HG02938 (cell line): ENCODE measurements around the gene CAVIN2.

Experiments used
- ATAC-seq: cut with Tn5 transposase; IDR thresholded peaks from one replicate; pipeline ENCODE4 v1.9.1; 2021; ENCODE audit warnings: mild to moderate bottlenecking, moderate library complexity; ENCODE audit not compliant: unreplicated experiment

The CAVIN2 gene

DNA sequence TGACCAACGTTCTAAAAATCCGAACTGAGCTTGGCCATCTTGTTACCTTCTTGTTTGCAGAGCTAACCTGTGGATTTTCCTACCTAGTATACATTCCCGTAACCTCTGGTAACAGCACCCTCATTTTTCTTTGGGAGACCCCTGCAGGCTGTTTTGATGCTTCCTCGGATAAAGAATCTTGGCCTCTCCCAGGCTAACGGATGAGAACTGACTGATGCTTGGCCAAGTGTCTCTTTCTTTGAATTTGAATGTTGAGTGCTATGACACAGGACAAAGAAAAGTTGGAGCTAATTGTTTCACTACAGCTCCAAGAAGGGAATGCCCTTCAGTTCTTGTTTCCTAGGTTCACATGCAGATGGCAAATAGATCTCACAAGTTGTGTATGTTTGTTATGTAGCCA lies 19.3 kb upstream of the CAVIN2 start:
- ATAC-seq = no peak

DNA sequence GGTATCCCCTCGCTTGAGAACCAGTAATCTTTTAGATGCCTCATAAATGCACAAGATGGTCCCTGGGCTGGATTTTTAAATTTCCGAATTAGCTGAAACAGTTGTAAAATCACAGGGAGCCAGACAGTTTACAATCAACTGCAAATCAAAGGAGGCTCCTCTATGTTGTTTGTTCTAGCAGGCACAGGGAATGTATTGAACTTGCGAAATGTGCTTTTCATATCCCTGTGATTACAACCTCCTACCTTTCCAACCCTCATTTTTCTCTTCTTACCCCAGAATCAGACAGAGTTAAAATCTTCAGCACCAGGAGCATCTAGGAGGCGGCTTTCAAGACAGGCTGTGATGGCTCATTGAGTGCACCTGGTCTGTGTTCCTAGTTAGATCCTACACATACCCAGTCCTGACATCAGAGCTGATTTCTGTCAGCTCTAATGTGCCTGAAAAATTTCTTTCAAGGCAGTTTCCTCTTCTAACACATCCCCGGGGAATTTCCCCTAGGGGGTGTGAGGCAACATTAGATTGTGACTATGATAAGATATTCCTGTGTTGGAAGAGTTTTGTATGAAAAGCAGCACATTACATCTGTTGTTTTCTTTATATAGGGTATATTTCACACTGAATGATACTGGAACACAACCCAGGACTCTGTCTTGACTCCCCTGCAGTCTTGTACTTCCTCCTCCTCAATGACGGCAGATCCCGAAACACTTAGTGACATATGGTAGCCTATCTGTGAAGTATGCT lies 17.9 kb upstream of the CAVIN2 start:
- ATAC-seq = no peak

DNA sequence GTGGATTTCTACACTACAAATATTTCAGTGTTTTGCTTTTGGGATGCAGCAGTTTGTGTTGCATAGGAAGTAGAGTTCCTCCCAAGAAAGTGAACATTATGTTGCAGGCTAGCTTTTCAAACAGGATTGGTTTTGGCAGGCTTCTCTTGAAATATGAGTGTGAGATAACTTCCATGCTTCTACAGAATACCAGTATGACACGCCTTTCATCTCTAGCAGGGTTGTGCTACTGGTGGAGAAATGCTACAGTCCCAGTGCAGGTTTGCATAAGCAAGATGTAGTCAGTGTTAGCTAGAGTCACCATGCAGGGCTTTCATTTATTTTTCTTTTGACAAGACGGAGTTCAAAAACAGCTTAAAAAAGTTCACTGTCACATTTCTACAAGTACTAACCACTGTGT lies 17.1 kb upstream of the CAVIN2 start:
- no peak for ATAC-seq

DNA sequence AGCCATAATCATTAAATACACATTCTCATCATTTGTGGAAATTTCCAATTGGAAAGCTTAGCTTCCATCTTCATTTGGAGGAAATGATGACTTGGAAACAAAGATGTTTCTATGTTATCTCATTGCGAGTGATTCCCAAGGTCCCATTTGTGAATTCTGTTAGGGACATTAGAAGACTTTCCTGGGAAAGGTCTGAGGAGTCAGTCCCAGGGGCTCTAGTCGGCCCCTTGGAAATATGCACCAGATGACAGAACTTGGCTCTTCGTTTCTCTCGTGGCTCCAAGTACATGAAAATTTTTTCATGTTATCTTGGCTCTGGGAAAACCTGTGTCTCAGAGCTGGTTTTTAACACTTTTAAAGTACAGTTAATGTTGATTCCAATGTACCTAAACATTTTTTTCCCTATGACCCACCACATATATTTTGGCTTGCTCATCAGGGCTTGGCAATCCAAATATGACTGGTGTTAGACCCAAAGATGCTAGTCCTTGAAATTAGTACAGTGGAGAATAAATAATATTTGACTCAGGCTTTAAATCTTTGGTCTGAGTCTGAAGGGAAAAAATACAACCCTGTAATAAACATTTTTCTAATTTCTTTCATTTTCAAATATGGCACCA lies 15.4 kb upstream of the CAVIN2 start:
- no peak for ATAC-seq

DNA sequence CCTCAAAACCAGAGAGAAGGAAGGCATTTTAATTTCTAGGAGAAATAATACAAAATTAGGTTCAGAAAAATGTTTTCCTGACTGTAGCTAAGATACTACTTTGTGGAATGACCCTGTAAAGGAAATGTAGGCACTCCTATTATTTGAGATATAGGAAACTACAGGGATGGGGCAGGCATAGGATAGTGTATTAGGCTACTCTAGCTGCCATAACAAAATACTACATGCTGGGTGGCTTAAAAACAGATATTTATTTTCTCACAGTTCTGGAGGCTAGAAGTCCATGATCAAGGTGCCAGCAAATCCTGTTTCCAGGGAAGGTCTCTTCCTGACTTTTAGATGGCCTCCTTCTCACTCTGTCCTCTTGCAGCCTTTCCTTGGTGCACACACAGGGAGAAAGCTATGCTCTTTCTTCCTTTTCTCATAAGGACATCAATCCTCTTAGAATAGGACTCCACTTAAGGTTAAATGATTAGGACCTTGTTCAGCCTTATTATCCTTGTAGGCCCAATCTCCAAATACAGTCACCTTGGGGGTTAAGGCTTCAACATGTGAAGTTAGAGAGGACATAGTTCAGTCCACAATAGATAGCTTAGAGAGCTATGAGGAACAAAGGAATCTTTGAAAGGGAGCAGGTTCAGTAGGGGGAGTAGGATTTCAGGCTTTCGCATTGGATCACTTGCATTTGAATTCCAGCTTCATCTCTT lies 14.0 kb upstream of the CAVIN2 start:
- no peak for ATAC-seq

DNA sequence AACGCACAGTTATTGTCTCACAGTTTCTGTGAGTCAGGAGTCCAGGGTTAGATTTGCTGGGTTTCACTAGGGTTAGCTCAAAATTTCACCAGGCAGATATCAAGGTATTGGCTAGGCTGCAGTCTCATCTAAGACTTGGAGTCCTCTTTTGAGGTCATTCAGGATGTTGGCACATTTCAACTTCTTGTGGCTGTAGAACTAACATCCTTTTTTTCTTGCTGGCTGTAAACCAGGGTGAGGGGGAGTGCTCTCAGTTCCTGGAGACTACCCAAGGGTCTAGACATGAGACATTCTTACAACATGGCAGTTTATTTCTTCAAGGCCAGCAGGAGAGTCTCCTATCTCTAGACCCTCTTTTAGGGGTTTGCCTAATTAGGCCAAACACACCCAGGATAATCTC lies 12.8 kb upstream of the CAVIN2 start:
- ATAC-seq = no peak

DNA sequence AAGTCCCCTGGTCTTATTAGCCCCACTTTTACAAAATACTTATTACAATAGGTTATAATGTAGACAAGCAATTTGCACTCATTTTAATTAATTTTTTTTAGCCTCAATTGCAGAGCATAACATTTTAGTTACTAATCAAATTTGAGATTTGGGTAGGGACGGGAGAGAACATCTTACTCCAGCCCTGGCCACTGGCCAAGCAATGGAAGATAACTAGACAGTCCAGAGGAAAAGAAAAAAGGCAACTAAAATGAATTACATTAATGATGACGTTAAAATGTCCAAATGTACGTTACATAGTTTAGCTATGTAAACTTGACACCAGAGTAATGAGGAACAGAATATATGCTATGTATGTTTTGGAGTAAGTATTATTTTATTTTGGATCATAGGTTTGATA lies 11.0 kb upstream of the CAVIN2 start:
- ATAC-seq = no peak

DNA sequence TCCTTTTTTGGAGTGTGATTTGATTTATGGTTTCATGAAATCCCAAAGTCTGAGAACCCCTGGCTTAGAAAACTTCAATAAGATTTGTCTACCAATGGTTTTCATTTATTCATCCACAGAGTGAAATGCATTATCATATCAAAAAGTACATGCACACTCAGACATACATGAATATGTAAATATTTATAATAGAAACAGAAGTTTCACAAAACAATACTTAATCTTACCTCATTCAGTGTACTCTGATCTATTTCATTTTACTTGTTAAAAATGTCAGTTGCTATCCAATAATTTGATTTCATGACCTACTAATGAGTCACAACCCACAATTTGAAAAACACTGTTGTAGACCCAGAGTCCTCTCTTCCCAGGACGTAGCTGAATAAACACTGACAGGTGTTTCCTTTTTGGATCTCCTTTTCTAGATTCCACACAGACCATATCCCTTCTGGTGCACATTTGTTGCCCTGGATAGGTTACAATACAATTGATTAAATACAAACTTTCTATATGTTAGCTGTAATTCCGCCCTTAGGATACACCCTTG lies 10.4 kb upstream of the CAVIN2 start:
- ATAC-seq = no peak

DNA sequence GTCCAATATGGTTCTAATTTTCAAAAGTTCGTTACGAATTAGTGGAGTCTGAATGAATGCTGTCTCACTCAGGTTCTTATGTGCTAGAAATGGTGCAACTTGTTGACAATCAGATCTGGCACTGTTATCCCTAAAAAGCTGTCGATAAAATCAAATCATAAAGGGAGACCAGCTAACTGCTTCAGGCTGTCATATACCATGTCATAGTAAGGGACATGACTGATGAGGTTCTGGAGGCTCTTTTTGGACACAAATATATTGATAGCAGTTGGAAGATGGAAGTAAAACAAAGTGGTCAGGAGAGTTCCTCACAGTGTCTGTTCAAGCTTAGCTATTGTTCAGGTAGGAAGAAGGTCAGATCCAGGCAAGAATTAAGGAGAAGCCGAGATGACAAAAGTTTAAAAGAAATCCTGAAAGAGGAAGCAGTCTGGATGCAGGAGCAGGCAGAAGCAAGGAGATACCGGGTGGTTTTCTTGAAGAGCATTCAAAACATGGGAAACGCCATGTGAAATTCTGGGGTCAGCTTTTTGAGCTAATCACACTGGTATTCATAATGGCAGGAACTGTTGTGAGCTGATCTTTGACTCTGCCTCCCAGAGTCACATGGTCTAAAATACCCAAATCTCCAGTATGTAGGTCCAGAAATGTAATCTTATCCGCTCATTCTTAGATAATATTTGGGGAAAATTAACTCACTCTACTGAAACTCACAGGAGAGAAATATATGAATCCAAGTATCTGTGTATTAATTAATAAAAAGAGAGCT lies 9.4 kb upstream of the CAVIN2 start:
- ATAC-seq = no peak

DNA sequence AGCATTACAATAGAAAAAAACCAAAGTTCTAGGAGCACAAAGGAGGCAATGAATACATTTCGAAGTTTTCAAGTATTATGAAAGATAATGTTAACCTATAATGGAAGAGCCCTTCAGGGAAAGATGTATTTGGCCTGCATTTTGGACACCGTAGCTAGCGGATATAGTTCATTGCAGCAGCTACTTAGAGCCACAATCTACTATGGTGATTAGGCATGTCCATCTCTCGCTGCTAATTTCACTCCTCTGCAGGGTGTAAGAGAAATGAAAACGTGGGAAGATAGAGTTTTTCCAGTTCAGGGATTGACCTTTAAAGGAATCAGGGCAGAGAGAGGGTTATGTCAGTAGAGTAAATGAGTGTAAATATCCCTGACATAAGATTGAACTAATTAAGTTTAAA lies 8.5 kb upstream of the CAVIN2 start:
- no peak for ATAC-seq

DNA sequence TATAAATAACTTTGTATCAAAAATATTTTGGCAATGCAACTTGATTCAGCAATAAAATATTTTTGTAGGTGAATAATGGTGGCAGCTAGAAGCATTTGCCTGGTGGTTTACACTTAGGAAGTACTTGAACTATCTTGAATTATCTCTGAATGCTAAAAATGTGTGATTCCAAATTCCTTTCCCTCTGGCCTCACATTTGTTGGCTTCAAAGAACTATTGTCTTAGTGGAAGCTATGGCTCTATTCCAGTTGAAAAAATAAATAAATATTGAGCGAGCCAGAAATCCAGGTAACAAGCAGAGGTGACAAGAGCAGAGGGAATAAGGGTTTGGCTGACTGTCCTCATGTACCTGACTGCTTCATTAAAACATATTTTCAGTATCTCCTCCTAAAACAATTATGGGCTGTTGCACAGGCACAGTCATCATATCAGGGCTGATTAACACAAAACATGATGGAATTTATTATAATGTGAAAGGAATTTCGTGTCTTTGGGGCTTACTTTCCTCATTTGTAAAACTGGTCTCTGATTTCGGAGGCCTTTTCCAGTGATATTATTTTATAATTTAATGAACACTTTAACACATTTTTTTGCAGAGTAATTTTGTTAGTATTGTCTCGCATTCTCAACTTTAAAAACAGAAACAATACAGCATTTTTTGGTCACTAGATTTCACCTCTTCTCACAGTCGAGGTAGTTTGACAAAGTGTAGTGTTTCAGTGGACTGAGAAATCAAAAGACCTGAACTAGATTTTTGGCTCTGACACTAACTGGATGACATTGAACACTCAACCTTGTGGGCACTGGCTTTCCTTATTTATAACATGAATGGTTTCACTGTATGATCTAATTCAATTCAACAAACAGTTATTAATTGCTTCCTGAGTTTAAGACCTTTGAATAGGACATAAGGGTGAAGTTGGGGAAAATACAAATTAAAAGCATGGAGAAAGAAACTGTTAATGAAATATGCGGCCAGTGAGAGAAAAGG lies 7.8 kb upstream of the CAVIN2 start:
- ATAC-seq = no peak

DNA sequence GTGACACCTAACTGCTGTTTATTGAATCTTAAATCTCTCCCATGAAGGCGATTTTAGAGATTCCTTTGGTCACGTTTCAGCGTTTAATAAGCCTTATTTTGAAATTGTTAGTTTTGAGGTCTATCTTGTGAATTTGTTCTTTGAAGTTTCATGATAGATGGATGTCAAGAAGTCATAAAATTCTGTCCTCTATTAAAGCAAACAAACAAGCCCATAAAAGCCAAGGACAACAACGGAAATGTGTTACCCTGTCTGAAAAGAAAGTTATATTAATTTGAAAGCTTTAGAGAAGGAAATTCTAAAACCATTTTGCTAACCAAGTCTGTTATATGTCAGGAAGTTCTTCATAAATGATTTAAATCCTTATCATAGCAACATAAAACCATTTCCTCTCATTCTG lies 7.0 kb upstream of the CAVIN2 start:
- no peak for ATAC-seq

DNA sequence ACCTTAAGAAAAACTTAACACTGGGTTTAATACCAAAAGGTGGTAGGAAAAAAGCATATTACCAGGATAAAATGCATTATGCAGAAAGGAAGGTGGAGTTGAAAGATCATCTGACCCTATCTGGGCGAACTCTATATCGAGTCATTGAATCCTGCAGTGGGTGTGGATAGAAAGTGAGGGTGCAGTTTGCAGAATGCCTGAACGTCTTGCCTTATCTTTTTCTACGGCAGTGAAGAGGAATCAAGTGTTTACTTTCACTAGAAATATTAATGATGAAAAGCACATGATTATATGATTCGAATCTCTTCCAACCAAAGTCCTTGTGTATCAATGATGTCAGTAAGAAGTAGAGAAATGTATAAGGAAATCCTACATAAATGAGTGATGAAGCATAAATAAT lies 4.3 kb upstream of the CAVIN2 start:
- ATAC-seq = no peak

DNA sequence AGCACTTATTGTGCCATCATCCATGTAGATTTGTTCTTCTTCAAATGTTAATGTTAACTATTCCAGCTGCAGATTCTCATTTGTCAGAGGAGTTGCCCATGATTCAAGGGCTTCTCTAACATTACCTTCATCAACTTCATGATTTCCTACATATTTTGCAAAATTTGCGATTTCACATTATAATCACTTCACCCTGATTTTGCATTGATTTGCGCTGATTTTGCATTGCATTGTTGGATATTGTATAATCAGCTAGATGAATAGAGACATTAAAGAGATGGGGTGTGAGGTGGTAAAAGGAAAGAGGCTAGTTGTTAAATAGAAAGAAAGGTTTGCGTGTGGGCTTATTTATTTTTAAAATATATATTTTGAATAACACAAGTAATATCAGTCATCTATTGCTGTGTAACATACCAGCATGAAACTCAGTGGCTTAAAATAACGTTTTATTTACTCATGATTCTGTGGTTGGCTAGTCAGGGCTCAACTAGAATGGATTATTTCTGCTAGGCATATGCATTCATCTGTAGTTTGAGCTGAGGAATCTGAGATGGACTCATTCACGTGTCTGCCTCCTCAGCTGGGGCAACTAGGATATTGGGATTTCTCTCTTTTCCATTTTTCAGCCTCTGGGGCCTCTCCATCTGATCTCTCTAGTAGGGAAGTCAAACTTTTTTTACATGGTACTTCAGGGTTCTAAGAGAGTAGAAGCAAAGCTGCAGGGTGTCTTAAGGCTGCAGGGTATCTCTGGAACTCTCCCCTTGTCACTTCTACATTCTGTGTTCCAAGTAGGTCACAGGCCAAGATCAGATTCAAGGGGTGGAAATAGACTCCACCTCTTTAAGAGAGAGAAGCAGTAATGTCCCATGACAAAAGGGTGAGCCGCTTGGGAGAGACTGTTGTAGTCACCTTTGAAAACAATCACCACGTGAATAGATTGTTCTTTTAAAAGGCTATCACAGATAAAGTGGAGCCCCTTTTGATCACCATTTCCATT lies 2.2 kb upstream of the CAVIN2 start:
- ATAC-seq = no peak

DNA sequence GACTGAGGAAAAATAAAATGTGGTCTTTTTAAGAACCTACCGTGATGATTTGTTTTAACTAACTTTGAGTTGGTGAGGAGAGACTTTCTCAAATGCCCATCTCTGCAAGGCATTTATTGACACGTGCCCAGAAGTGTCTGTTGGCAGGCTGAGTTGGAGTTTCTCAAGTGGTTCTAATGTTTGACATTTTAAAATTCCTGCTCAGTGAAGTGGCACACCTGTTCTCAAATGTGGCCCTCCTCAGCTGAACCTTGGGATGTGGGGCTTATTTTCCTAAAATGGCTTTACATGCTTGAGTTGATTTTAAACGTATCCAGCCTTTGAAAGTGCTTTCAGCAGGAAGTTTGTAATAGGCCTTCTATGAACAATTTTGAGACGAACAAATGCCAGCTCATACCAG lies 876 bp upstream of the CAVIN2 start:
- ATAC-seq = no peak

DNA sequence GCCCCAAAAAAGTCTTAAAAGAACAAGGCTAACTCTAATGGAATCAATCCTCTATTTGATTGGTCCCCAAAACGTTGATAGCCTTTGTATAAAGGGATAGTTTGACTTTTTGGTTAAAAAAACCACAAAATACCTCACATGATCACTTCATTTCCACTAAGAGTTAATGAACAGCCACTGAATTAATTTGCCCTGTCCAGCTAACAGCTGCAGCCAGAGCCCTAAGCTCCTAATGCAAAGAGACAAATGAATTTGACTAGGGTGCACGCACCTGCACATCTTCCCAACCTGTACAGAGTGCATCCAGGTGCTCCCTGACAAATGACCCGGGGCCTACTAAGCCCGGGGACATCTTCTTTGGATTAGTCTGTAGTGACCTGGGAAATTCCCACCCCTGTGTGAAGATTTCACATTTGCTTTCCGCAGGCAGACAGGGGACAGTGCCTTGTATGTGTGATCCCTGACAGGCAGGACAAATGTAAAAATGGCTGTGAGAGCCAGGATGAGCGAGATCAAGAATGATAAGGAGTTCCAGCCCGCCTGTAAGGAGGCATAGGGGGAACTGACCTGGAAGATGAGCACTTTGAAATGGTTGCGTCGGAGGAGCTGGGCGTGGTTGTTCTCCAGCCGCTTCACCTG lies 893 bp downstream of the CAVIN2 start:
- ATAC-seq = no peak

DNA sequence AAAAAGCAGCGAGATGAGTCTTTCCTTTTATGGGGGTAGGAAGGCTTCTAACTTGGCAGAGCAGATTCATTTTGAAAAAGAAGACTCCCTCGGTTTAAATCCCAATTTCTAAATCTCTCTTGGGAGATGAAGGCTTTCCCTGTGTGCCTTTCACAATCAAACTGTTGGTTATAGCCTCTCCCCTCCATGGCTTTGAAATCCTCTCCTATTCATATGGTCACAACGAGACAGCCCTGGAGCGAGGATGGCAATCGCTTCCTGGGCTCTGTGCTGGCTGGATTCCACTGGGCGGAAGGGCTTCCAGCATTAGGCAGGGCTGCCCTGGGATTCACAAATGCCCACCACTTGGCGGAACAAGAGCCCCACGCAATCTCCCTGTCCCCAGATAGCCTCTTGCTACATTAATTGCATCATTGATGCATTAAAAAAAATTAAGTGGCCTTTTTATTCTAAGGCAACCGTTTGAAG lies 1.6 kb downstream of the CAVIN2 start:
- no peak for ATAC-seq

DNA sequence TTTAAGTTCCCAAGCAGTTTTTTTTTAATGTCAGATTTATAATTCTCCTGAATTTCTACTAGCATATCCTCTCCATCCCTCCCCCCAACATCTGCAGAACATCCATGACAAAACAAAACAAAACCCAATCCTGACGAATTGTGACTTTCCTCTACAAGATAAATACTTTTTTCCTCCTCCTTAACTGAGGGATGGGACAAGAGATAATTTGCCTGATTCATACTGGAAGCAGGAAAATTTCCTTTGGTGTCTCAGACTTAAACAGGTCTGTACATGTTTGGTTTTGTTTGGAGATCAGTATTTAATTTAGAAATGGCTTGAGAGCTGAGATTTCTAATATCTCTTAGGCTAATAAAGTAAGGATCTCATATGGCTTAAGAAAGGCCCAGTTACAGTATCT lies 2.2 kb downstream of the CAVIN2 start:
- no peak for ATAC-seq
